ENCODE measurements around the gene MAP1B. TPM values are rescaled to one million over a fixed set of nuclear protein-coding genes. Genes with fewer than 3 reads are reported as not detected.

Gene MAP1B
- total RNA-seq, 1 experiment from 2014 or later: 34.6 TPM

DNA sequence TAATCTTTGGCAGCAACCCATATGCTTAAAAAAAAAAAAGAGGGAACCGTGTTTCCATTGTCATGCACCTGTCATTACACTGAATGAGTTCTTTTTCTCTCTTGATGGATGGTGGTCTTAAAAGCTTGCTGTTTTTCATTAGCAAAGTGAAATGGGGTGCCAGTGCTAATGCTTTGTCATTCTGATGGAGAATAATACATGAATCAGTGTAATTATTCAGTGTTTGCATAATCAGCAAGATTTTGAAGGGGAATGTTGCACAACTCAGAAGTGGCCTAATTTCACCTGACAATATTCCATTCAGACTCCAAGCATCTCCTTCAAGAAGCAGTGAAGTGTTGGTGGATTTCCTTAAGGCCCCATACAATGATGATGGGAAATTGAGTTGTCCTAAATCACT, 38.1 kb downstream of the MAP1B start:
- no TSS peak for BruUV-seq (replicated peaks)
- intact Hi-C loops (cut with micrococcal nuclease; ENCODE audit: unreplicated experiment): no loop called here
- TF ChIP-seq, protein P1, sequence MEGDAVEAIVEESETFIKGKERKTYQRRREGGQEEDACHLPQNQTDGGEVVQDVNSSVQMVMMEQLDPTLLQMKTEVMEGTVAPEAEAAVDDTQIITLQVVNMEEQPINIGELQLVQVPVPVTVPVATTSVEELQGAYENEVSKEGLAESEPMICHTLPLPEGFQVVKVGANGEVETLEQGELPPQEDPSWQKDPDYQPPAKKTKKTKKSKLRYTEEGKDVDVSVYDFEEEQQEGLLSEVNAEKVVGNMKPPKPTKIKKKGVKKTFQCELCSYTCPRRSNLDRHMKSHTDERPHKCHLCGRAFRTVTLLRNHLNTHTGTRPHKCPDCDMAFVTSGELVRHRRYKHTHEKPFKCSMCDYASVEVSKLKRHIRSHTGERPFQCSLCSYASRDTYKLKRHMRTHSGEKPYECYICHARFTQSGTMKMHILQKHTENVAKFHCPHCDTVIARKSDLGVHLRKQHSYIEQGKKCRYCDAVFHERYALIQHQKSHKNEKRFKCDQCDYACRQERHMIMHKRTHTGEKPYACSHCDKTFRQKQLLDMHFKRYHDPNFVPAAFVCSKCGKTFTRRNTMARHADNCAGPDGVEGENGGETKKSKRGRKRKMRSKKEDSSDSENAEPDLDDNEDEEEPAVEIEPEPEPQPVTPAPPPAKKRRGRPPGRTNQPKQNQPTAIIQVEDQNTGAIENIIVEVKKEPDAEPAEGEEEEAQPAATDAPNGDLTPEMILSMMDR (IDR thresholded peaks at IDR 0.05; ENCODE audit: unreplicated experiment): no peak
- Mint-ChIP-seq H3K36me3 (ENCODE audit: insufficient read depth, unreplicated experiment) (no peaks in the 10 kb centered on the region), H3K9me3 (ENCODE audit: low read depth, unreplicated experiment) (no peaks in the 10 kb centered on the region), H3K27ac (ENCODE audit: unreplicated experiment) (no peak overlapping the region), H3K4me1 (ENCODE audit: low read depth, unreplicated experiment) (no peaks in the 10 kb centered on the region), H3K4me3 (ENCODE audit: low read depth, unreplicated experiment) (no peak overlapping the region), H3K27me3 (ENCODE audit: unreplicated experiment) (no peaks in the 10 kb centered on the region)
- DNase-seq: no peak
- CTCF ChIA-PET: no interaction called here

DNA sequence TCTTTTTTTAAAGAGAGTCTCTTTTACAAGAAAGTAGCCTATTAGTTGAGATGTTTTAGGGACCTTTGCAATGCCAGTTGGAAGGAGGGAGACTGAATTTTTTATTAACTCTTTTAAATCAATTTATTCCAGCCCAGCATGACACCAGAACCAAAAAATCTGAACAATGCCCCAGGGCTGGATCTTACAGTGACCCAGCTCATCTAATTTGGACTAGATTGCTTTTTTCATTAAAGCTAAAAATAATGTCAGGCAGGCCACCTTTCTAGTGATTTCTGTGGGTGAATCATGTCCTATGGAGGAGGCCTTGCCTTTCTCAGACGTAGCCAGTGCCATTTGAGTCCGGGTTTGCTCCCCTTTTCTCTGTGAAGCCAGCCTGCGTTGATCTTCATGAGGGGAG, 38.8 kb downstream of the MAP1B start:
- H3K4me1 Mint-ChIP-seq (ENCODE audit: low read depth, unreplicated experiment): no peaks in the 10 kb centered on the region
- H3K9me3 Mint-ChIP-seq (ENCODE audit: low read depth, unreplicated experiment): no peaks in the 10 kb centered on the region
- no peak overlapping the region for H3K27ac Mint-ChIP-seq (ENCODE audit: unreplicated experiment)
- CTCF ChIA-PET: no interaction called here
- H3K4me3 Mint-ChIP-seq (ENCODE audit: low read depth, unreplicated experiment): no peak overlapping the region
- DNase-seq: no peak
- H3K36me3 Mint-ChIP-seq (ENCODE audit: insufficient read depth, unreplicated experiment): no peaks in the 10 kb centered on the region
- intact Hi-C loops (cut with micrococcal nuclease; ENCODE audit: unreplicated experiment): no loop called here
- H3K27me3 Mint-ChIP-seq (ENCODE audit: unreplicated experiment): no peaks in the 10 kb centered on the region
- BruUV-seq (replicated peaks): no TSS peak
- TF ChIP-seq, protein P1 (IDR thresholded peaks at IDR 0.05; ENCODE audit: unreplicated experiment): no peak

DNA sequence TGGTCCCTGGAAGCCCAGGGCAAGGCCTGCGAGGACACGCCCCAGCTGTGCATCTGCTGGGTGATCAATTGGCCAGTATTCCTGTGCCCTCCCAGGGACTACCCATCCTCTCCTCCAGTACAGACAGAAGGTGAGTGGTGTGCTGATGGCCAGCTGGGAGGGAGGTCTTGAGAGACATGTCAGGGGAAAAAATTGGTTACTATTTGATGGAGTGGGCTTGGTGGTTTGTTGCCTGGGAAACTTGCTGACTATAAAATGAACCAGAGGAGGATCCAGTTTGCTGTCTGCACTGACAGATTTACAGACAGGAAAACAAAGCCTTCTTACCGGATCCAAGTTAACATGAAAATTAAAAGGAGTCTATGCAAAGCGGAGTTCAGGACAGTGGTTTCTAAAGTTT, 40.3 kb downstream of the MAP1B start:
- no peak for DNase-seq
- no peaks in the 10 kb centered on the region for H3K27me3 Mint-ChIP-seq (ENCODE audit: unreplicated experiment)
- CTCF ChIA-PET: no interaction called here
- H3K4me3 Mint-ChIP-seq (ENCODE audit: low read depth, unreplicated experiment): no peak overlapping the region
- no peaks in the 10 kb centered on the region for H3K4me1 Mint-ChIP-seq (ENCODE audit: low read depth, unreplicated experiment)
- intact Hi-C loops (cut with micrococcal nuclease; ENCODE audit: unreplicated experiment): no loop called here
- H3K9me3 Mint-ChIP-seq (ENCODE audit: low read depth, unreplicated experiment): no peaks in the 10 kb centered on the region
- H3K36me3 Mint-ChIP-seq (ENCODE audit: insufficient read depth, unreplicated experiment): no peaks in the 10 kb centered on the region
- TF ChIP-seq, protein P1 (IDR thresholded peaks at IDR 0.05; ENCODE audit: unreplicated experiment): no peak
- H3K27ac Mint-ChIP-seq (ENCODE audit: unreplicated experiment): no peak overlapping the region
- no TSS peak for BruUV-seq (replicated peaks)

DNA sequence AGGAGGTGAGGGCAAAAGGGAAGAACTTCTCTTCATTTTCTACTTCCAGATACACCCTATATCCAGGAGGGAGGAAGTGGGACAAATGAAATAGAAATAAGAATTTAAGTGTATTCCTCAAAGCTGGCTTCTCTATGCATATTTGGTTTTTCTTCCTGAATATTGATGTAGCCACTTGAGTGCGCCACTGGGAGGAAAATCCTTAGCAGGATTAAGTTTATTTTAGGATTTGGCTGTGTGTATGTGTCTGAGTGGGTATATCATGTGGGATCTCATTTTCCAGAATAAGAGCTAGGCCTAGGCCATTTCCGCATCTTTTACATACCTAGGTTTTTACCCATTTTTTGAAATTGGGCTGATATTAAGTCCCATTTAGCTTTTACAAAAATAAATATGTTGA, 42.5 kb downstream of the MAP1B start:
- H3K4me1 Mint-ChIP-seq (ENCODE audit: low read depth, unreplicated experiment): no peaks in the 10 kb centered on the region
- H3K4me3 Mint-ChIP-seq (ENCODE audit: low read depth, unreplicated experiment): no peak overlapping the region
- TF ChIP-seq, protein P1 (IDR thresholded peaks at IDR 0.05; ENCODE audit: unreplicated experiment): no peak
- intact Hi-C loops (cut with micrococcal nuclease; ENCODE audit: unreplicated experiment): no loop called here
- CTCF ChIA-PET: no interaction called here
- H3K27ac Mint-ChIP-seq (ENCODE audit: unreplicated experiment): no peak overlapping the region
- H3K9me3 Mint-ChIP-seq (ENCODE audit: low read depth, unreplicated experiment): no peaks in the 10 kb centered on the region
- DNase-seq: no peak
- H3K36me3 Mint-ChIP-seq (ENCODE audit: insufficient read depth, unreplicated experiment): no peaks in the 10 kb centered on the region
- no peaks in the 10 kb centered on the region for H3K27me3 Mint-ChIP-seq (ENCODE audit: unreplicated experiment)
- BruUV-seq (replicated peaks): no TSS peak

DNA sequence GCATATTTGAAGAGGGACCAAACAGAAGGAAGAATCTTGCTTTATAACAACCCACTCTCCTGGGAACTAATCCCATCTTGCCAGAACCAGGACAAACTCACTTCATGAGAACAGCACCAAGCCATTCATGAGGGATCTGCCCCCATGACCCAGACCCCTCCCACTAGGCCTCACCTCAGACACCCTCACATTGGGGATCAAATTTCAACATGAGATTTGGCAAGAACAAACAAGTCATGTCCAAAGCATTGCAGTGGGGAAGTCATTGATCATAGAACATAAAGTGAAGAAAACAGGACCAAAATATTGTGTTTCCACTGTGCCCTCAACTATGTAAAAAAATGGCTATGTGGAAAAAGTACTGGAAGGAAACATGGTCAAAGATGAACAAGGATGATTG, 43.9 kb downstream of the MAP1B start:
- peaks cover 4% of the 10 kb centered on the region for H3K36me3 Mint-ChIP-seq (ENCODE audit: insufficient read depth, unreplicated experiment)
- BruUV-seq (replicated peaks): no TSS peak
- no peak overlapping the region for H3K27ac Mint-ChIP-seq (ENCODE audit: unreplicated experiment)
- DNase-seq: no peak
- H3K4me3 Mint-ChIP-seq (ENCODE audit: low read depth, unreplicated experiment): no peak overlapping the region
- H3K9me3 Mint-ChIP-seq (ENCODE audit: low read depth, unreplicated experiment): no peaks in the 10 kb centered on the region
- TF ChIP-seq, protein P1 (IDR thresholded peaks at IDR 0.05; ENCODE audit: unreplicated experiment): no peak
- intact Hi-C loops (cut with micrococcal nuclease; ENCODE audit: unreplicated experiment): no loop called here
- H3K4me1 Mint-ChIP-seq (ENCODE audit: low read depth, unreplicated experiment): no peaks in the 10 kb centered on the region
- no peaks in the 10 kb centered on the region for H3K27me3 Mint-ChIP-seq (ENCODE audit: unreplicated experiment)
- CTCF ChIA-PET: no interaction called here

Data from Calu3 (cell line).